HG03135 (cell line): ENCODE data around the gene SLC16A7.

Experiments
- ATAC-seq: cut with Tn5 transposase; IDR thresholded peaks from one replicate; pipeline ENCODE4 v1.9.1; 2021; ENCODE audit warnings: mild to moderate bottlenecking, moderate library complexity; ENCODE audit not compliant: unreplicated experiment

Gene SLC16A7

DNA sequence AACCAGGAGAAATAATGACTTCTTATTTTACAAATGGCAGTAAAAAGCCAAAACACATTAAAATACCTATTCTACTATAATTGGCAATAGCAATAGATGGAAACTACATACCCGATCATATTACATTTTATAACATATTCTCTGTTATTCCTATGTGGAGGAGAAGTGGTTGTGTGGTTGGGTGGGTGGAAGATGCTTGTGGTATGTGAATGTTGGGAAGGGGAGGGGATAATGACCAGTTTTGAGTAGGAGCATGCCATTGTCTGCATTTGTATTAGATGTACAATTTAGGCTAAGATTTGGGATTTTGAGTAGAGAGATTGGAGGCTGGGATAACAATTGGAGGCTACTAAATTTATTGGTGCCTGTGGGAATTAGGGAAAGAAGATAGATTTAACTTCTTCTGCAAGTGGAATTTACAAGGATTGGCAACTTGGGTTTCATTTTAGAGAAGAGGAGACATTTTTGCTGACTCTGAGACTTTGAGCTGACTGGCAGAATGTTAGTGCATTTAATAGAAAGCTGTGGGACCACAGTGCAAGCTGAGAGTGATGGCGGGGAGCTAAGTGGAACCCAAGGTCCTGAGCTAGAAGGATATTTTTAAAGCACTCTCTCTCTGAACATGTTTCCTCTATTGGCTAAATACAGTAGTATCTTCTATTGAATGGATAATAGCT, 65.2 kb downstream of the SLC16A7 start:
- ATAC-seq: no peak

DNA sequence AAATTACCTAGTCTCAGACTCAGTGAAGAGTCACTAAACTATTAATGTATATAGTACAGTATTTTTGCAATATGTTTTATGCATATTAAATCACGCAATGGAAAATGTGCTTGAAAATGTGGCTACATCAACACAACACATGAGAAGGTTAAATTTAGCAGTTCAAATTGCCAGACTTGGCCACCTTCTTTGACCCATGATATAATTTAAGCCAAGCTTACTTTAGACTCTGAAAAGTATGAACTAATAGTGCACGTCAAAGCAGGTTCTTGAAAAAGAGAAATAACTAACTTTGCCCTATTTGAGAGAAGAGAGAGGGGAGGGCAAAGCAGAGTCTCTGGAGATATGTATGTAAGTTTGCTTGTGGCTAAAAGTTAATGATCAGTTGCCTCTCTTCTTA, 68.7 kb downstream of the SLC16A7 start:
- ATAC-seq: no peak

DNA sequence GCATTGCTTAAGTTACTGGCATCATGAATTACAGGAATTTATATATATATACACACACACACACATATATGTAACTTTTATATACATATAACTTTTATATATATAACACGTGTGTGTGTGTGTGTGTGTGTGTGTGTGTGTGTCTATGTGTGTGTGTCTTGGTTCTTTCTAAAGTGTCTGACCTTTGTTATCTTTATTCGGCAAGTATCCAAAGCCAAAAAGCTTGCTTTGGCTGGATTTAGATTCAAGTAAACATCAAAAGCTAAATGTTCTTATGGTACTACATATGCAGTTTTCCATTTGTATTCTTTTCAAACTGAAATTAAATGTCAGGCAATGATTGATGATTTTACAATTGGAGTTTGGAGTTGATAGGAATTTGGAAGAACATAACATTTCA, 69.9 kb downstream of the SLC16A7 start:
- no peak for ATAC-seq

DNA sequence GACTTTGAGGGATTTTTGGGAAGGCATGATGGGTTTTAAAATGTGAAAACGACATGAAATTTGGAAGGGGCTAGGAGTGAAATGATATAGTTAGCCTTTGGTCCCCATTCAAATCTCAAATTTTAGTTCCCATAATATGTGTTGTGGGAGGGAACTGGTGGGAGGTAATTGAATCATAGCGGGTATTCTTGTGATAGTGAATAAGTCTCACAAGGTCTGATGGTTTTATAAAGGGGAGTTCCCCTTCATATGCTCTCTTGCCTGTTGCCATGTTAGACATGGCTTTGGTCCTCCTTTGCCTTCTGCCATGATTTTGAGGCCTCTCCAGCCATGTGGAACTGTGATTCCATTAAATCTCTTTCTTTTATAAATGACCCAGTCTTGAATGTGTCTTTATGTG, 72.8 kb downstream of the SLC16A7 start:
- no peak for ATAC-seq

DNA sequence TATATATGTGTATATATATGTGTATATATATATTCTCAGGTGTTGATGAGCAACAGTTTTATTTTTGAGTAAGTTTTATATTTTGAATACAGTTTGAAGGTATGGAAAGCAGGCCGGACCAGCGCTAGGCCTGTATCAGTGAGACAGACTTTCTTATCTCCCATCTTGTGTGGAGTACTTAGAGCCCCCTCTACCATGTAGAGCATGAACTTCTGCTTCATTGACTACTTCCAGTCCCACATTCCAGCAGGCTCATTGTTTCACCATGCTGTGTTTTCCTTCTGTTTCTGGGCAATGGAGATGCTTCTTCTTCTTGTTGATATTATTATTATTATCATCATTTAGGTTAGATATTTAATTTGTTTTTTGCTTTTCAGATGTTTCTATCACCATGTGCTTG, 76.4 kb downstream of the SLC16A7 start:
- no peak for ATAC-seq

DNA sequence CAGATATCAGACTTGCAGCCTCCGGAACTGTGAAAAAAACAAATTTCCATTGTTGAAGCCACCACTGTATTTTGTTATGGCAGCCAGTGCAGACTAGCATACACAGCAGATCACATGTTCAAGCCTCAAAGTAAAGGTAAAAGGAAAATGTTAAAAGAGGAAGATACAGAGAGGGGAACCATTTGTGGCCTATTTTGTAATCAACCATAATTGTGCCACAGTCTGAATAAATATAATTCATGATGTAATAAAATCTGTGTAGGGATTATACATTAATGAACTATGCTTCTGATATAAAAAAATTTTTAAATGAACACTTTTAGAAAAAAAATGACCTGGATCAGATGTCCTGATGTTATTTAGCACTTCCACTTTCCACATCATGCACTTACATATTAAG, 79.6 kb downstream of the SLC16A7 start:
- ATAC-seq: no peak

DNA sequence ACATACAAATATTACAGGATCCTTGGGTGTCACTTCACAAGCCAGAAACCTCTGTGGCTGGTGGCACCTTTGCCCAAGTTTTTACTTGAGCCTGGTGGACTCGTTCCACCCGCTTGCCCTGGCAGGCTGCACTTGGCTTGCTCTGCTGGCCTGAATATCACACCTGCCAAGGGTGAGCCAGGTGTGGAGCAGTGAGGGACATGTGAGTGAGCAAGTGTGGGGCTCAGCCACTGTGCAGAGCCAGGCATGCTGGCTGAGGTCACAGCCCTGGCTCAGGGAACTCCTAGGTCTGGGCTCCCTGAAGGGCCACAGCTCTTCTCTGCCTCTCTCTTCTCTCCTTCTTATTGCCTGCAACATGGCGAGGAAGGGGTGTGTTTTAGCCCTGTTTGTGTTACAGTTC, 82.0 kb downstream of the SLC16A7 start:
- no peak for ATAC-seq

DNA sequence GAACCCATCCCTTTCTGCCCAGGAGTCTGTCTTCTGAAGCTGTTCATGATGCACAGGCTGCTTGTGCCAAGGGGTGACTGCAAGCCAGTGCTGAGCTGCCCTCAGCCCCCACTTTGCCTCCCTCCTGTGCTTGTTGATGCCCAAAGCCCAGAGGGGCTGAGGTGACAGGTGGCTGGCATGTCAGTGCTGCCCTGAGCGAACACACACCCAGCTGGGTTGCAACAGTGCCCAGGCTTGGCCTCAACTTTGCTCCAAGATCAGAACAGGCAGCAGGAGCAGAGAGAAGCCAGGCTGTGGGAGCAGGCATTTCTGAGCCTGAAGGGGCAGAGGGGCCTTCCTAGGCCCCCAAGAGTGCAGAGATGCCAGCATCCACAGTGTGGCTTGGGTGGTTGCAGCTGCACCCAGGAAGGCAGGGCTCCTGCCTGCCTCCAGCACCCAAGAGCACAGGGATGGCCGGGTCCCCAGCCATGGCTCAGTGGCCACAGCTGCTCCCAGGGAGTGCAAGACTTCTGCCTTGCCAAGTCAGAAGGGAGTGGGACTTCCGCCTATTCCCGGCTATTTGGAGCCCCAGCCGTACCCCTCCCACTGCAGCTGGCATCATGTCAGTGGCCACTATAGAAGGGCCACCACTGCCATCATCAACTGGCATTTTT, 83.1 kb downstream of the SLC16A7 start:
- no peak for ATAC-seq

DNA sequence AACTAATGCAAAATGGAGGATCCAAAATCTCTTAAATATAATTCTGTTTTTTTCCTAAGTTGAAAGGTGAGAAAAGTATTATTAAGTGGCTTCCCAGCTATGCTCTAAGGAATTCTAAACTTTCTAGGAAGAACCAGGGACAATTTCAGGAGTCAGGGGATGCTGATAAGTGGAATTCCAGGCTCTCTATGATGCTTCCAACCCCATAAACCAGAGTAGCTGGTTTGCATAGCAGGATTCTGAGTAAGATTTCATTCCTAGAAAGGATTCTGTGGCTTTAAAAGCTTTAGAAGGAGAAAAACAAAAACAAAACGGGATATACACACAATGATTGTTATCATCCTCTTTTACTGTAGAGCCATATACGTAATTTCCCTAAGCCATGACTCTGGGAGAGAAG, 93.9 kb downstream of the SLC16A7 start:
- ATAC-seq: no peak

DNA sequence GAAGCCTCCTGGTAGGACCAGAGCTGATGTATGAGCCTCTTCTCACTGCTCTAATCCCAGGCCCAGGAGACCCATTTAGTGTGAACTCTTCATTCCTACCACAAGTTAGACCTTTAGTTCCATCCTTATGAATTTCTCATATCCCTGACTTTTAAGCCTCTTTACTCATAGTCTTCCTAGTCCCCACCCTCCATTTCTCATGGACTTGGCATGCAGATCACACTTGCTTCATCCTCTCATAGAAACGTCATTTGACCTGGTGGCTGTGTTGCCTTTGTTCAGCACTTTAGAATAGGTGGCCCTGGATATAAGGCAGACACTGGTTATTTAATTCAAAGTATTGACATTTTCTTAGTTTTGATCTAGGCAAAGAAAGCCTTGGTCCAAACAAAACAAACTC, 99.5 kb downstream of the SLC16A7 start:
- ATAC-seq: no peak

DNA sequence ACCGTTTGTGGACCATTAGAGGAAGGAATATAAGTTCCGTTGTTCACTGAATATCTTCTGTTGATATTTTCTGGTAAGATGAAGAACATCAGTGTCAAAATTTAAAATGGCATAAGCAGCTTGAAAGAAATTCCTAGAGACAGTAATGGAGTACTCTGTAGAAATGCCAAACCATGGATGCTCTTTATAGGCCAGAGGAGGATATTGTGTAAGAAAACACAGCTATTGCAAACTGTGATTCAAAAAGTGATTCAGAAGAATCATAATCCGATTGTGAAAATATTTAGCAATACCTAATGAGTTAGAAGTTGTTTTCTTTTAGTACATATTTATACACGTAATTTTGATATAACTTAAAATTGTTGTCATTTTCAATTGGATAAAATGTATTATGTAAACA, 102.8 kb downstream of the SLC16A7 start:
- no peak for ATAC-seq

DNA sequence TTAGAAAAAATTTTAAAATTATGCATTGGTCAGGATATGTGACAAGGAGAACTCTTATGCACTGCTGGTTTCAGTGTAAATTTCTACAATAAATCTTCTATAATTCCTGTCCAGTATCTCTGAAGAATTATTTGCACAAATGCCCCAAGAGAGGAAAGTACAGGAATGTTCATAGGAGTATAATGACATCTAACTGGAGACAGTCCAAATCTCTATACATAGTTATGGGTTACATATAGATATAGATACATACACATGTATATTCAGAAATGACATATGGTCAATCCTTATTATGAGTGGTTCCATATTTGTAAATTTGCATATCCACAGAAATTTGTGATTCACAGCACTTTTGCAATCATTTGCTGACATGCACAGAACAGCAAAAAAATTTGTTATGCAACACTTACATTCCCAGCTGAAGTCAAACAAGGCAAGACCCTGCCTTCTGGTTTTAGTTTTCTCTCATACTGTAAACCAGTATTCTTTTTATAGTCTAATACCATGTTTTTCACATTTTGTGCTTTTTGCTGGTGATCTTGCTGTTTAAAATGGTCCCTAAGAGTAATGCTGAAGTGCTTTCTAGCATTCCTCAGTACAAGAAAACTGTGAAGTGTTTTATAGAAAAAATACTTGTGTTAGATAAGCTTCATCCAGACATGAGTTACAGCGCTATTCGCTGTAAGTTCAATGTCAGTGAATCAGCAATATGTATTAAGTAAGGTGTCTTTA, 103.8 kb downstream of the SLC16A7 start:
- ATAC-seq: no peak

DNA sequence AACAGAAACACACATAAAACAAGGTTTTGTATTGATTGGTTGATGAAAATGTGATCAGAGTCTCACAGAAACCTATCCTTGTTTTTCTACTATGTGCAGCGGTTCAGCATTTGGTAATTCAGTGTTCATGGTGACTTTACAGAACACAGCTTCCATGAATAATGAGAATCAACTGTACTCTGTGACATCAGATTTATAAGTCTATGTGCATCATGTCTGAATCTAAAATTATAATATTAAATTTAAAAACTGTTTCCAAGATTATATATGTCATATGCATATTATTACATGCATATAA, 104.3 kb downstream of the SLC16A7 start:
- ATAC-seq: no peak

DNA sequence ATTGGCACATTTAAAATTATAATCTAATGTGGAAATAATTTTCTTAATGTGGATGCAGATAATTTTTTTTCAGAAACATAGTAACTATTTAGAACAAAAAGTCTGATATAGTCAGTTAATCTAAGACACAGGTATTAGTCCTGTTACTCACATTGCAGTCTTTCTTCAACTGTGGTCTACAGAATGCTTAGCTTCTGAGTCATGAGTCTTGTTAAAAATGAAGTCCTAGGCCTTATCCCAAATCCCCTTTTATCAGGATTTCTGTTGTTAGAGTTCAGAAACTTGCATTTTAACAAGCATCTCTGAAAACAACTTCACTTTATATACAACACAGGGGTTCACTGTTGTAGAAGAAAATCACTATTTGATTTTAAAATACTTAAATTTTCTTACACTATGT, 112.2 kb downstream of the SLC16A7 start:
- ATAC-seq: no peak

DNA sequence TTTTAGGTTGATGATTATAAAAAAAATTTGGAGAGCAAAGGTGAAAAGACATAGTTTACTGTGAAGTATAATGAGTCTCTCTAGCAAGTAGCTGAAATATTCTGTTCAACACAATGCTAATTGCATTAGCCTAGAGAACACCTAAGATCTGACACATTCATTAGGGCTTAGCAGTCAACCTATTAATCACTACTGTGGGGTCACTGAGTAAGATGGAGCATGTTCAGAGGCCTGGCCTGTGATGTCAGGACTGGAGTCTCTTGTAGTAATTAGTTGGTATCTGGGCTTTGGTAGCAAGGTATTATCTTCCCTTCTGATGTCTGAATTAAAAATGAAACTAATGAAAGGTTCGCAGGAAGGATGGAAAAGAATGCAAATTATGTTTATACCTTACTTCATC, 112.7 kb downstream of the SLC16A7 start:
- ATAC-seq: no peak

DNA sequence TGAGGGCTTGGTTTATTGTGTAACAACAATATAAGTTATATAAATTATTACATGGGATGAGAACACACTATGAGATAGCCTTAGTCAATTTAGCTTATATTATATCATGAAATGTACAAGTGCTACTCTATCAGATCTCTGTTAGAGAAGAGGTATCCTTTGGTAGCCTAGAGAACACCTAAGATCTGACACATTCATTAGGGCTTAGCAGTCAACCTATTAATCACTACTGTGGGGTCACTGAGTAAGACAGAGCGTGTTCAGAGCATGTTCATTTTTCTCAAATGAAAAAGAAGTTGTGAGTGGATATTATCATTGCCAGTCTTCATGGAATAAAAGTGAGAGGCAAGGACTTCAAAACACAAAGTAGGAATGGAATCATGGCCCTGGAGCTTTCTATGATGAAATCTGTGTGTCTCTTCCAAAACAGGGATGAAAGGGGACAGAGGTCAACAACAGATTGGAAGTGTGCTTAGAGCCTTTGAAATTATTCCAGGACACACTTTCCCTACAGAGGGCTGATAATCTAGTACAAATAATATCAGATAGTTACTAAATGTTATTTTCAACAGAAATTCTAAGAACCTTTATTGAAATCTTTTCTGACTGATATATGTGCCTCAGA, 114.3 kb downstream of the SLC16A7 start:
- ATAC-seq: no peak

DNA sequence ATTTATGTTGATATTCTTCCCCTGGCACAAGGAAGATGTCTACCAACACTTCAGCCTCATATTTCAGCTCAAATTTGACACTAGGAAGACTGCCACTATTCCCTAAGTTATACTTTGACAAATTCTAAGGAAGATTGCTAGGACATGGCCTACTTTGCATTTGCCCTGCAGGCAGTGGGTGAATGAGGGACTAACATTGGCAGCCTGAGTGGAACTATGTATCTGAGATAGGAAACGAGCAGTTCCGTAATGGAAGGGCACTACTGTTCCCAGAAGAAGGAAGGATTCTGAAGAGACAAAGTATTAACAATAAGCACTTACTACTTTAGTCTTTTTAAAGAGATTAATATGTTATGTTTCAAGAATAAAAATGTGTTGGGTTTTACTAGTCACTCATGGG, 115.1 kb downstream of the SLC16A7 start:
- ATAC-seq: no peak

DNA sequence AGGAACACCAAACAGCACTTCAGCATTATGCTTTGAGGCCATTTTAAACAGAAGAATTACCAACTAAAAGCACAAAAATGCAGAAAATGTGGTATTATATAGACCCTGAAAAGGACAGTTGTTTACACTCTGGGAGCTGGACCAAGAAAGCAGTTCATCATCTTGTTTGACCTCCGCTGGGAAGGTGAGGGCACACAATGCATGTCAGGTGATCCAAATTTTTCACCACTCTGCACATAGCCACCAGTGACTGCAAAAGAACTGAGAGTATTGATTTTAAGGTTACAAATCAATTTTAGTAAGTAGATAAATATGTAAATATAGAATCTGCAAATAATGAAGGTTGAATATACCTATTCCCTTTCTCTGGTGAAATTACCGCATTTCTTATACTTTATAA, 119.6 kb downstream of the SLC16A7 start:
- ATAC-seq: no peak

DNA sequence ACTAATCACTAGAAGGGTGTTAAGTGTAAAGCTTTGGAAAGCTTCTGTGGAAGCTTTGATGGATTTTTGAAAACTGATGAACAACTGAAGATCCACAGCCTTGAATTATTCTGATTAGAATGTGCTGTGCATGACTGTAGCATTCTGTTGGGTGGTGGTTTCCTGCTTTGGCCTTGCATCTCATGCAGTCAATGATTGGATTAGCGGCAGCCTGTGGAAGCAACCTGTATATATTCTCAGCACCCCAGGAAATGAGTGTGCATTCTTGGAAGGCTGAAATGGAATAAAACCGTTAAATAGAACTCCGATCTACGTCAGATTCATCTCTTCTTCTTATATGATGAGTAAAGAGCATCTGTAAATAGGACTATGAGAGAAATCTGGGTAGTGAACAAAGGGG, 120.2 kb downstream of the SLC16A7 start:
- no peak for ATAC-seq

DNA sequence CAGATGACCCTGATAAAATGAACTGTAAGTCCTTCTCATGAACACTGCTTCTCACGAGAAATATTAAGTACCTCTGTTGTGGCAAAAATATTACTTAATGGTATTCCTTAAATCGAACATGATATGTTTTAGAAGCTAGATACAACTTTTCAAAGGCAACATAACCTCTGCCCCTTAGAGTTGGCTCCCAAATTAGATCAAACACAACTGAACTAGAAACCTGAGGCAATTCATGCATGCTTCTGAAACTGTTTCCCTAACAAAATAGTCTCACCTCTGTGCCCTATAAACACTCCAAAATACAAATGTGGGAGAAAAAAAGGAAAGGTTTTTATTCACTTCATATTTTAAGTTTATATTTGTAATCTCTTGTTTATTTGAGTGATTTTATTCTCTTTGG, 121.6 kb downstream of the SLC16A7 start:
- no peak for ATAC-seq

DNA sequence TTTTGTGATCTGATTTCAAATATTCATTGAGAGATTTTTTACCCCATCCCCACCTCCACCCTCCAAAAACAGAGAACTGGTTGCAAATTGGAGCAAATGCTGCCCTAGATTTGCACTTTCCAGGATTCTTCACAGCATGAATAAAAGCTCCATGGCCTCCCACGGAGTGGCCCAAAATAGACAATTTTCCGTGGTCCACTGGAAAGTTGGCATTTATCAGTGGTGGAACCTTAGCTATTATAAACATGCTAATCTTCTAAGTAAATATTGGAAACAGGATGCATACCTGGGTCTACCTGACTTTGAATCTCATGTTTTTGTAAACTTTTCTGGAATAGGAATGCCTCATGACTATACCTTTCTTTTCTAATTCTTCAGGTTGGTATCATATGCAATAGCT, 123.9 kb downstream of the SLC16A7 start:
- no peak for ATAC-seq

DNA sequence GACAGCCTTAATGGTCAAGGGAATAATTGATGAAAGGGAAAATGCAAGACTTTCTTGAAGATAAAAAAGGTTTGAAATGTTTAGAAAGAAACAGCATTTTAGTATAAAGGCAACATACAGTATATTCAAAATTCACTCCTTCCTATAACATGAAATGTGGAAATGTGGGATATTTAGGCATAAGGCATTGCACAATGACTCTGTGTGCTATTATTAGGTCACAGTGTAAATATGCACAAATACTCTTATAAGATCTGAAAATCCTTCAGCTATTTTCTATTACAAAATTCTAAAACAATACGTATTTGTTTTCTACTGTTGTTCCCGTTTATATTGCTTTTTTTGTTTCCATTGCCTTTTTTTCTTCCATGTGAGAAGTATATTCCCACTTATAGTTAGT, 127.7 kb downstream of the SLC16A7 start:
- no peak for ATAC-seq
